GM12873 (cell line): ENCODE data around the gene OTOP2.

ENCODE experiments used
- TF ChIP-seq, protein P1 (sequence below): IDR thresholded peaks from 2 replicates; pipeline ENCODE4 v1.5.1; 2012; ENCODE audit warnings: low read depth, mild to moderate bottlenecking, moderate library complexity, low read length, control low read depth; ENCODE audit not compliant: insufficient read depth; ENCODE audit errors: missing control alignments

The OTOP2 gene

DNA sequence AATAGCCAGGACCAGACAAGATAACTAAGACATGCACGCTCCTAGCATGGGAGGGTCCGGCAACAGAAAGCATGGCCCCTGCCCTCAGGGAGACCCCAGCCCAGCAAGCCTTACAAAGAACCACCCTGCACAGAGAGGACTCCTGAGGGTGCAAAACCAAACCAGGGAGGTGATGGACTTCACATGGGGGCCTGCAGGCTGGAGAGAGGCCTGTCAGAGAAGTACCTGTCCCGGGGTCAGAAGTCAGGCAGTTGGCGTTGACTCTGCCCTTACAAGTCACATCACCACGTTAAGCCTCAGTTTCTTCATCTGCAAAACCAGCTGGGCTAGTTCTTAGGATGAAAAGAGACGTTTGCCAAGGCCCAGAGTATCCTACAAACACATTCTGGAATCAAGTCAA, 4.7 kb downstream of the OTOP2 start:
- TF ChIP-seq, protein P1, sequence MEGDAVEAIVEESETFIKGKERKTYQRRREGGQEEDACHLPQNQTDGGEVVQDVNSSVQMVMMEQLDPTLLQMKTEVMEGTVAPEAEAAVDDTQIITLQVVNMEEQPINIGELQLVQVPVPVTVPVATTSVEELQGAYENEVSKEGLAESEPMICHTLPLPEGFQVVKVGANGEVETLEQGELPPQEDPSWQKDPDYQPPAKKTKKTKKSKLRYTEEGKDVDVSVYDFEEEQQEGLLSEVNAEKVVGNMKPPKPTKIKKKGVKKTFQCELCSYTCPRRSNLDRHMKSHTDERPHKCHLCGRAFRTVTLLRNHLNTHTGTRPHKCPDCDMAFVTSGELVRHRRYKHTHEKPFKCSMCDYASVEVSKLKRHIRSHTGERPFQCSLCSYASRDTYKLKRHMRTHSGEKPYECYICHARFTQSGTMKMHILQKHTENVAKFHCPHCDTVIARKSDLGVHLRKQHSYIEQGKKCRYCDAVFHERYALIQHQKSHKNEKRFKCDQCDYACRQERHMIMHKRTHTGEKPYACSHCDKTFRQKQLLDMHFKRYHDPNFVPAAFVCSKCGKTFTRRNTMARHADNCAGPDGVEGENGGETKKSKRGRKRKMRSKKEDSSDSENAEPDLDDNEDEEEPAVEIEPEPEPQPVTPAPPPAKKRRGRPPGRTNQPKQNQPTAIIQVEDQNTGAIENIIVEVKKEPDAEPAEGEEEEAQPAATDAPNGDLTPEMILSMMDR, result no peak

GRCh38 chr17:74930535-74931036, 6.5 kb downstream of the OTOP2 start:
- TF ChIP-seq, protein P1, result no peak

- TF ChIP-seq, protein P1, result no peak
Measured at GRCh38 chr17:74935048-74935447, 11.0 kb downstream of the OTOP2 start.

DNA sequence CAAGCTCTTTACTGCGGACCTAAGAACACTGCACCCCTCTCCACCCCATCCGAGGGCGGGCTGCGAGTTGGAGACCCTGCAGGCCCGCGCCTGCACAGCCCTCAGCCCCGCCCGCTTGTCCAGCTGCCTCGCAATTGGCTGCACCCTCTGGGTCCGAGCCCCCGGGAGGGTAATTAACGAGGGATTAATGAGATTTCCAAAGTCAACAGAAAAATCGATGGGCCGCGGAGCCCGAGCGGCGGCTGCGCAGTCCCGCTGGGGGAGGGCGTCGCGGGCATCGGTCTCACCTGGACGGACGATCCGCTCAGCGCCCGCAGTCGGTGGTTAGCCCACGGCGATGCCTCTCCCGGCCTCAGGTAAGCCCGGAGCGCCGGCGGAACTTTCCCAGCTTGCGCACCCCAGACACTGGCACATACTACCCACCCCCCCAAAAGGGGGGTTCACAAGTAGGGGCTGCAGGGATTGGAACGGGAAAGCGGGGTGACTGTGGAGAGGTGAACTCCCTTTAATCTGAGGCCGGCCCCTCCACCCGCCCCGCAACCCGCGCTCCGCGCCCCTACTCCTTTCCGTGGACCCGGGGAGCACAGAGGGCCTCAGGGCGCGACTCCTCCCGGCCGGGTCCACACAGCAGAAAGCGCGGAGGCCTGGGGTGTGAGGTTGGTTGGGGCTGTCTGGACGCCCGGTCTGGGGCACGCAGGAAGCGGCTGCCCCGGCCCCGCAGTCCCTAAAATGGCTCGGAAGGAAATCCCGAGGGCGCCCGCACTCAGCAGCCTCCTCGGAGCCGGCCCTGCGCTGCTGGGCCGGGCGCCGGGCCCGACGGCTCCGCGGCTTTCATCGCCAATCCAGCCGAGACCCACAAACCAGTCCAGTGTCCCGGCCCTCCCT, 11.8 kb downstream of the OTOP2 start, which contains the start of gene OTOP3:
OTOP3 (plus strand) TSS at position 314 of the 885 bp plus-strand sequence; CDS start at position 338, 24 bp downstream.
- TF ChIP-seq, protein P1, result no peak

DNA sequence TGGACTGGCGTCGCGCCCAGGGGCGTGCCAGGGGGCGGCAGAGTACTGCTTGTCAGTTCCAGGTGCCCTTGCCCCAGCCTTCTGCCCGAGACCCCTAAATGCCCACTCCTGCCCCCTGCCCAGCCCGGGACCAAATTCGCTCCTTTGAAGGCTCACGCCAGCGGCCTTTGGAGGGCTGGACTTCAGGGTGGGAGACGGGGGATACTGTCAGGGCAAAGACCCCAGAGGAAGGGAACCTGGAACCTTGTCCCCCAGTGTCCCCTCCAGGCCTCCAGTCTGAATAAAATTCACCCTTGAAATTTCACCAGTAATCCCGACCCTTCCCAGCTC, 12.4 kb downstream of the OTOP2 start:
- TF ChIP-seq, protein P1, result no peak

- TF ChIP-seq, protein P1, result no peak
Measured at GRCh38 chr17:74937064-74938051, 13.3 kb downstream of the OTOP2 start.

GRCh38 chr17:74938194-74938950, 14.3 kb downstream of the OTOP2 start:
- TF ChIP-seq, protein P1, result no peak
